ENCODE measurements around the gene GRIA1.

GRIA1 gene

DNA sequence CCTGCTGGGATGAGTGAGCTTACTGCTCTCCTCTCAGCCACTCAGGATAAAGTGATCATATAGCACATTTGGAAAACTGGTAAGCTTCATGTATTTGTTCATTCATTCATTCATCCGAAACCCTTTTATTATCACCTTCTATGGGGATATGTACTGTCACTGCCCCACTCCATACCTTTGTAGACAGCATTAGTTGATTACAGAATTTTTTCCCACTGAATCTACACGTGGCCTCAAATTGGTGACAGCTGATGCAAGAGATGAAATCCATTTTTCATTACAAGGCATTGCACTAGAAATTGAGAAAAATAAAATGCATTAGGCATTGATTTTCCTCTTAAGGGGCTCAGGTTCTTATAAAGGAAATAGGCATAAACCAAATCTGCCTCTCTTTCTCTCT, 9.7 kb downstream of the GRIA1 start:
- H3K27me3 ChIP-seq (ENCODE audit: control insufficient read depth, insufficient read depth, low read length): no peaks in the 10 kb centered on the region
- H3K9me3 ChIP-seq (ENCODE audit: control insufficient read depth, insufficient read depth, low read length): no peaks in the 10 kb centered on the region
- H3K4me1 ChIP-seq (ENCODE audit: control insufficient read depth, insufficient read depth, low read length): no peaks in the 10 kb centered on the region
- H3K4me3 ChIP-seq (ENCODE audit: low read depth, low read length): no peak overlapping the region
- no peak overlapping the region for H3K9ac ChIP-seq (ENCODE audit: low read depth, low read length)
- no peaks in the 10 kb centered on the region for H3K36me3 ChIP-seq (ENCODE audit: control insufficient read depth, insufficient read depth, low read length)

DNA sequence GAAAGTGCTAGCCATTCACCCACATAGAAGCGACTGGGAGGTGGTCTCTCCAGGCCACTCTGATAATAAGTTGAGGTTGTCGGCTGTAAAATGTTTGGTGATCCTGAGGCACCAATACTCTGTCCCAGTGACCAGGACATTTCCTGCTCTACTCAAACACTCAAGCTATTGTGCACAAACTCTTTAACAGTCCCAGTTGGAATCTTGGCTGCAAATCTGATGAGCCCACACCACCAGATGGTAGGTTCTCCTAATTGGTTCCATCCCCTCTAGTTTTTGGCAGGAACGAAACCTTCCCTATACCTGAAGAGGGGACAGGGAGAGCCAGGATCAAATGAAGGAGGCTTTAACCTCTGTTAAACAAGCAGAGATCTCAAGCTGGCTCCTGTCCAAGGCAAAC, 14.3 kb downstream of the GRIA1 start:
- Histone ChIP-seq H3K27me3 (ENCODE audit: control insufficient read depth, insufficient read depth, low read length) (no peaks in the 10 kb centered on the region), H3K36me3 (ENCODE audit: control insufficient read depth, insufficient read depth, low read length) (no peaks in the 10 kb centered on the region), H3K9ac (ENCODE audit: low read depth, low read length) (no peak overlapping the region), H3K9me3 (ENCODE audit: control insufficient read depth, insufficient read depth, low read length) (no peaks in the 10 kb centered on the region), H3K4me3 (ENCODE audit: low read depth, low read length) (no peak overlapping the region), H3K4me1 (ENCODE audit: control insufficient read depth, insufficient read depth, low read length) (no peaks in the 10 kb centered on the region)

DNA sequence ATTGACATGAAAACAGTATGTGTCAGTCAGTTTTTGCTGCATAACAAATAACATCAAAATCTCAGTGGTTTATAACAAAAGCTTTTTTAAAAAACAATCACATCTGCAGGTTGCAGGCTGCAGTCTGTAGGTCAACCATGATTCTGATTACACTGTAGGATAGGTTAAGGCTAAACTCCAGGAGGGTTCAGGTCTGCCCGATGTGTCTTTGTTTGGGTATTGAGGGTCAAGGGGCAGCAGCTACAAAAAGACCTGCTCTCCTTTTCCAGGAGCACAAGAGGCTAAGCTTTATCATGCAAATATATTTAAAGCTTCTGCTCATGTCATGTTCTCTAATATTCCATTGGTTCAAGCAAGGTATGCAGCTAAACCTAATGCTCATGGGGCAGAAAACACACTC, 18.2 kb downstream of the GRIA1 start:
- H3K9me3 ChIP-seq (ENCODE audit: control insufficient read depth, insufficient read depth, low read length): no peaks in the 10 kb centered on the region
- no peaks in the 10 kb centered on the region for H3K4me1 ChIP-seq (ENCODE audit: control insufficient read depth, insufficient read depth, low read length)
- H3K4me3 ChIP-seq (ENCODE audit: low read depth, low read length): no peak overlapping the region
- H3K36me3 ChIP-seq (ENCODE audit: control insufficient read depth, insufficient read depth, low read length): no peaks in the 10 kb centered on the region
- H3K27me3 ChIP-seq (ENCODE audit: control insufficient read depth, insufficient read depth, low read length): no peaks in the 10 kb centered on the region
- H3K9ac ChIP-seq (ENCODE audit: low read depth, low read length): no peak overlapping the region

DNA sequence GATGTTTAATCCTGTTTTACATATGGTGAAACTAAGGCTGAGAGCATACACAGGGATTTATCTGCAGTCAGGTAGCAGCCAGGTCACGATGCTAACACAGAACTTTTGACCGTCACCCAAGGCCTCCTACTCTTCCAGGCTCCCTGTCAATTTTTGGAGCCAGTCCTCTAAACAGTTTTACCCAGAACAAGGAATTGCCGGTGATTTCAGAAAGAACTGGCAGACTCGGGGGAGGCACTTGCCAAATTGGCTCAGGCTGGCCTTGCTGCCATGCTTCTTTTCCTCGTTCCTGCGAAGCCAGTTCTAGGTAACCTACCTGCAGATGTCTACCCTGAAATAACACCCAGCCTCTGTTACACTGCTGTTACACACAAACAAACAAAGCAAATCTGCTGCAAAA, 21.2 kb downstream of the GRIA1 start:
- Histone ChIP-seq H3K36me3 (ENCODE audit: control insufficient read depth, insufficient read depth, low read length) (no peaks in the 10 kb centered on the region), H3K9me3 (ENCODE audit: control insufficient read depth, insufficient read depth, low read length) (no peaks in the 10 kb centered on the region), H3K4me3 (ENCODE audit: low read depth, low read length) (no peak overlapping the region), H3K4me1 (ENCODE audit: control insufficient read depth, insufficient read depth, low read length) (peaks cover 3% of the 10 kb centered on the region), H3K9ac (ENCODE audit: low read depth, low read length) (no peak overlapping the region), H3K27me3 (ENCODE audit: control insufficient read depth, insufficient read depth, low read length) (no peaks in the 10 kb centered on the region)

DNA sequence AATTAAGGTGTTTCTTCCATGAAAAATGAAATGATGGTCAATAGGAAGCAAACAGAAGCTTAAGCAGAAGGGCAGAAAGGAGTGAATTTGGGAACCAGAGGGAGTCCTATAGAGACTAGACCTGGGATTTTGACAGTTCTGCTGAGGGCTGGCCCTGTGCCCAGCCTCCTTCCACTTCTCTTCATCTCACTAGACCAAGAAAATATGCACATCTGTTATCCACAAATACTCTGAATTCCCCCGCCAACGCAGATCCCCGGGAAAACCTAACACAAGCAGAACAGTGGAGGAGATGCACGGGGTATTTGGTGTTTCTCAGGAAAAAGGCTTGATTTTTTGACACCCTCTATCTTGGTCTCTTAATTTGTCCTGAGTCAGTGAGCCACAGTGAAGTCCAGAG, 22.7 kb downstream of the GRIA1 start:
- Histone ChIP-seq H3K4me1 (ENCODE audit: control insufficient read depth, insufficient read depth, low read length) (peaks cover 10% of the 10 kb centered on the region), H3K4me3 (ENCODE audit: low read depth, low read length) (no peak overlapping the region), H3K27me3 (ENCODE audit: control insufficient read depth, insufficient read depth, low read length) (no peaks in the 10 kb centered on the region), H3K36me3 (ENCODE audit: control insufficient read depth, insufficient read depth, low read length) (no peaks in the 10 kb centered on the region), H3K9me3 (ENCODE audit: control insufficient read depth, insufficient read depth, low read length) (no peaks in the 10 kb centered on the region), H3K9ac (ENCODE audit: low read depth, low read length) (no peak overlapping the region)

DNA sequence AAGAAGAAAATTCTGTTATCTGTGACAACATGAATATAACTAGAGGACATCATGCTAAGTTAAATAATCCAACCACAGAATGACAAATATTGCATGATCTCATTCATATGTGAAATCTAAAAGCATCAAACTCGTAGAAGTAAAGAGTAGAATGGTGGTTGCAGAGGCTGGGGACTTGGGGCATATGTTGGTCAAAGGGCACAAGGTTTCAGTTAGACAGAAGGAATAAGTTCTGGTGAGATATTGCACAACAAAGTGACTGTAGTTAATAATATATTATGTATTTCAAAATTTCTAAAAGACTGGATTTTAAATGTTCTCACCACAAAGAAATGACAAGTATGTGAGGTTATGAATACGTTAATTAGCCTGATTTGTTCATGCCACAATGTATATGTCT, 24.8 kb downstream of the GRIA1 start:
- Histone ChIP-seq H3K4me1 (ENCODE audit: control insufficient read depth, insufficient read depth, low read length) (peaks cover 10% of the 10 kb centered on the region), H3K9ac (ENCODE audit: low read depth, low read length) (no peak overlapping the region), H3K27me3 (ENCODE audit: control insufficient read depth, insufficient read depth, low read length) (no peaks in the 10 kb centered on the region), H3K36me3 (ENCODE audit: control insufficient read depth, insufficient read depth, low read length) (no peaks in the 10 kb centered on the region), H3K9me3 (ENCODE audit: control insufficient read depth, insufficient read depth, low read length) (no peaks in the 10 kb centered on the region), H3K4me3 (ENCODE audit: low read depth, low read length) (no peak overlapping the region)

DNA sequence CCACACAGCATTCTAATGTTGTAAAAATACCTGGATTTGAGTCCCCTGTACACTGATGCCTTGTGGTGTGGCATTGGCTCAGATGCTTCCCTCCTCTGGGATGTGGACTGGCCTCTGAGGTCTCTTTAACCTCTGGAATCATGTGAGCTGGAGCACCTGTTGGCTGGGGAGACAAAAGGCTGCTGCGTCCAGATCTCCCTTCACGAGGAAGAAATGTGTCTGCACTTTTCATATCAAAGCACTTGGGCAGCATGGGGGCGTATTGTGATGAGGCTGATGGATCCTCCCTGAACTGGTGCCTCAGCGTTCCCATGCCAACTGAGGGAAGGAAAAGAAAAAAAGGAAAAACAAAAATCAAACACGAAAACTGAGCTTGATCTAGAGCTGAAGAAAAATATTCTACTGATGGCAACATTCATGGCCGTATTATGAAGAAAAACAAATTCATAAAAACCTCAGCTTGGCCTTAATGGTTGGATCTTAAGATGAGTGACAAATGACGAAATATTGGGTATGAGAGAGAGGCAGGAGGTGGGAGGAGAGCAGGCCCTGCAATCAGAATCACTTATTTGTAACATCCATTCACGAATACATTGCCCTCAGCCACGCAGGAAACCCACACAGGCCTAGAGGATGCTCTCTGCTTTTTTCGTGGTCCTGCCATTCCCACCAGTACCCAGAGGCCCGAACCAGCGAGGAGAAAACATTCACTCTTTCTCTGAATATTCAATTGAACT, 26.2 kb downstream of the GRIA1 start:
- Histone ChIP-seq H3K9ac (ENCODE audit: low read depth, low read length) (no peak overlapping the region), H3K9me3 (ENCODE audit: control insufficient read depth, insufficient read depth, low read length) (no peaks in the 10 kb centered on the region), H3K4me1 (ENCODE audit: control insufficient read depth, insufficient read depth, low read length) (peaks cover 18% of the 10 kb centered on the region), H3K4me3 (ENCODE audit: low read depth, low read length) (no peak overlapping the region), H3K36me3 (ENCODE audit: control insufficient read depth, insufficient read depth, low read length) (no peaks in the 10 kb centered on the region), H3K27me3 (ENCODE audit: control insufficient read depth, insufficient read depth, low read length) (no peaks in the 10 kb centered on the region)

DNA sequence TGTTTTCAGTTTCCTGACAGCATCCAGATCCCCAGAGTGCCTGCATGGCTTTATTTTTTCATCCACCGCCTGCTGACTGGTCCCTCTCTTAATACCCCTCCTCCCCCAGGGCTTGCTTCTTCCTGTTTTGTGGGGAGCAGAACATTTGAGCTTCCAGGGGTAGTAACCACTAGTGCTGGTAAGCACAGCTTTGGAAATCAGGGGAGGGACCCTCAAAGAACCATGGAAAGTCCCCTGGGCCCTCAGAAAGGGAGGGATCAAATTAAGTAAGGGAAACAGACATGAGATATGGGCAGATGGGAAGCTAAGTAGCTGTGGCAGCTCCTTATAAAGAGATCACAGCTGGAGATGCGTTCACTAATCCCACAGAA, 26.8 kb downstream of the GRIA1 start:
- H3K9me3 ChIP-seq (ENCODE audit: control insufficient read depth, insufficient read depth, low read length): no peaks in the 10 kb centered on the region
- no peaks in the 10 kb centered on the region for H3K27me3 ChIP-seq (ENCODE audit: control insufficient read depth, insufficient read depth, low read length)
- no peak overlapping the region for H3K4me3 ChIP-seq (ENCODE audit: low read depth, low read length)
- H3K9ac ChIP-seq (ENCODE audit: low read depth, low read length): no peak overlapping the region
- H3K4me1 ChIP-seq (ENCODE audit: control insufficient read depth, insufficient read depth, low read length): peaks cover 18% of the 10 kb centered on the region
- no peaks in the 10 kb centered on the region for H3K36me3 ChIP-seq (ENCODE audit: control insufficient read depth, insufficient read depth, low read length)

DNA sequence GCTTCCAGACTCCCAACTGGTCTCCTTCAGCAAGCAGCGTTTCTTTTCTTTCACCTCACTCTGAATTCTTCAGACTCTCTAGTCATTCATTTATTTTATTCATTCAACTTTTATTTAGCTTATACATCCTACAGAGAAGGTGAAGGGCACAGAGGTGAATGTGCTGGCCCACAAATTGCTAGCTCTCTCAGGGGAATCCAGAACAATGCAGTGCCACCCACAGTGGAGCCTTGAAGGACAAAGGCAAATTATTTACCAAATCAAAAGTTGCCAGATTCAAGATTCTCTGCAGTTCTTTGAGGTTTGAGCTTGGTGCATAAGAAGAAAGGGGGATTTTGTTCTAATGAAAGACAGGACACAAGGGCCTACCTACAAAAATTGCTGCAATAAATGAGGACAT, 29.7 kb downstream of the GRIA1 start:
- H3K27me3 ChIP-seq (ENCODE audit: control insufficient read depth, insufficient read depth, low read length): no peaks in the 10 kb centered on the region
- H3K4me3 ChIP-seq (ENCODE audit: low read depth, low read length): no peak overlapping the region
- H3K9me3 ChIP-seq (ENCODE audit: control insufficient read depth, insufficient read depth, low read length): no peaks in the 10 kb centered on the region
- peaks cover 22% of the 10 kb centered on the region for H3K4me1 ChIP-seq (ENCODE audit: control insufficient read depth, insufficient read depth, low read length)
- H3K36me3 ChIP-seq (ENCODE audit: control insufficient read depth, insufficient read depth, low read length): no peaks in the 10 kb centered on the region
- H3K9ac ChIP-seq (ENCODE audit: low read depth, low read length): no peak overlapping the region

DNA sequence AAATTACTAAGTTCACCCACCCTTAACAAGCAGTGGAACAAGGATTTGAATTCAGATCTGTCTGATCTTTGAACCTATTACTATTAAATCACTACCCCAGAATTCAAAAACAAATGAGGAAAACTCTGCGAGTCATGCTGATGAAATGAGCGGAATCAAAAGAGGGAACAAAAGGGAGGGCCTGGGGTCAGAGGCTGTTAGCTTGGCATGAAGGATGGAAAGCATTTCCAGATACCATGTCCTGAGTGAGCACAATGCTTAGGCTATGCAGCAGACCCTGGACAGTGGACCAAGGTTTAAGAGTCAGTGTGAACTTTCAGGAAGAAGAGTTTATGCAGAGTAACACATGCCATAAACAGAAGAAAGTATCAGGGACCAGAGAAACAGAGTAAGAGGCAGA, 30.5 kb downstream of the GRIA1 start:
- no peak overlapping the region for H3K4me3 ChIP-seq (ENCODE audit: low read depth, low read length)
- H3K36me3 ChIP-seq (ENCODE audit: control insufficient read depth, insufficient read depth, low read length): no peaks in the 10 kb centered on the region
- peaks cover 22% of the 10 kb centered on the region for H3K4me1 ChIP-seq (ENCODE audit: control insufficient read depth, insufficient read depth, low read length)
- no peaks in the 10 kb centered on the region for H3K27me3 ChIP-seq (ENCODE audit: control insufficient read depth, insufficient read depth, low read length)
- no peaks in the 10 kb centered on the region for H3K9me3 ChIP-seq (ENCODE audit: control insufficient read depth, insufficient read depth, low read length)
- no peak overlapping the region for H3K9ac ChIP-seq (ENCODE audit: low read depth, low read length)

DNA sequence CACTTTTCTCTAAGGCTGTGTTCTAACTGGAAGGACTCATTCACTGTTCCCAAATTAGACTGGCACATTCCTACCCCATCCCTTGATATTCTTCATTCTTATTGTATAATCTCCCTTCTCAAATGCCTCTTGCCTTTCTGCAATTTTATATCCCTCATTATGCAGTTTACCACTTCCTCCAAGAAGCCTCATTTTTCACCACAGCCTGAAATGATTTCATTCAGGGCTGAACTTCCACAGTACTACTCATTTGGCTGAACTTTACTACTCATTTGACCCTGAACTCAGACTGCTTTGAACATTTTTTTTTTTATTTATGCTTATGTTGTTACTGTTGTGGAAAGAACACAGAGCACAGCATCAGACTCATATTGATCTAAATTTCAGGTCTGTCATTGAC, 32.7 kb downstream of the GRIA1 start:
- no peak overlapping the region for H3K4me3 ChIP-seq (ENCODE audit: low read depth, low read length)
- no peak overlapping the region for H3K9ac ChIP-seq (ENCODE audit: low read depth, low read length)
- no peaks in the 10 kb centered on the region for H3K9me3 ChIP-seq (ENCODE audit: control insufficient read depth, insufficient read depth, low read length)
- no peaks in the 10 kb centered on the region for H3K27me3 ChIP-seq (ENCODE audit: control insufficient read depth, insufficient read depth, low read length)
- H3K4me1 ChIP-seq (ENCODE audit: control insufficient read depth, insufficient read depth, low read length): peaks cover 11% of the 10 kb centered on the region
- H3K36me3 ChIP-seq (ENCODE audit: control insufficient read depth, insufficient read depth, low read length): no peaks in the 10 kb centered on the region

DNA sequence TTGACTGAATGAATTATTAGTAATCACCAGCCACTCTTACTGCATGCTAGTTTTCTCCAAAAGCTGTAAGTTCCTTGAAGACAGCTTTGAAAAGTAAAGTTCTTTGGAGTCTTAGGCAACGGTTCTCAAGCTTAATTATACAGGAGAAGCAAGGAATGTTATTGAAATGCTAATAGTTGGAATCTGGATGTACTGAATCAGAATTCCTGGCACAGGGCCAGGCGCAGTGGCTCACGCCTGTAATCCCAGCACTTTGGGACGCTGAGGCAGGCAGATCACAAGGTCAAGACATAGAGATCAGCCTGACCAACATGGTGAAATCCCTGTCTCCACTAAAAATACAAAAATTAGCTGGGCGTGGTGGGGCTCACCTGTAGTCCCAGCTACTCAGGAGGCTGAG, 33.4 kb downstream of the GRIA1 start:
- Histone ChIP-seq H3K4me3 (ENCODE audit: low read depth, low read length) (no peak overlapping the region), H3K27me3 (ENCODE audit: control insufficient read depth, insufficient read depth, low read length) (no peaks in the 10 kb centered on the region), H3K9me3 (ENCODE audit: control insufficient read depth, insufficient read depth, low read length) (no peaks in the 10 kb centered on the region), H3K9ac (ENCODE audit: low read depth, low read length) (no peak overlapping the region), H3K4me1 (ENCODE audit: control insufficient read depth, insufficient read depth, low read length) (peaks cover 11% of the 10 kb centered on the region), H3K36me3 (ENCODE audit: control insufficient read depth, insufficient read depth, low read length) (no peaks in the 10 kb centered on the region)

All from iPS-15b (cell line).